Large intestine (tissue), 12 donors: ENCODE data around the gene SCRN1. TPM values are rescaled to one million over a fixed set of nuclear protein-coding genes. Genes with fewer than 3 reads are reported as not detected.

ENCODE experiments used
- DNase-seq, 2 donors: peaks; one replicate each; pipeline versions ENCODE4 v3.0.0 to v3.0.0-alpha.2; 2013
- H3K27ac ChIP-seq: one replicate; pipeline ENCODE4 v1.5.1; 2013; ENCODE audit warnings: low read length
- H3K27me3 ChIP-seq: 2 replicates; pipeline ENCODE4 v1.6.1; 2013; ENCODE audit warnings: low read length; ENCODE audit not compliant: control insufficient read depth, insufficient read depth
- H3K36me3 ChIP-seq: 2 replicates; pipeline ENCODE4 v1.6.1; 2013; ENCODE audit warnings: low read length; ENCODE audit not compliant: control insufficient read depth, insufficient read depth
- H3K4me1 ChIP-seq: one replicate; pipeline ENCODE4 v1.6.1; 2013; ENCODE audit warnings: low read length; ENCODE audit not compliant: control insufficient read depth, insufficient read depth
- H3K4me3 ChIP-seq: one replicate; pipeline ENCODE4 v1.5.1; 2013; ENCODE audit warnings: low read length
- H3K9me3 ChIP-seq: one replicate; pipeline ENCODE4 v1.6.1; 2013; ENCODE audit warnings: mild to moderate bottlenecking, low read depth, low read length, moderate library complexity; ENCODE audit not compliant: control insufficient read depth
- WGBS: methylation state at CpG from one replicate; pipeline ENCODE4 v1.1.5; 2013; ENCODE audit warnings: low lambda C conversion rate; ENCODE audit not compliant: insufficient coverage; 5-methylcytosine and 5-hydroxymethylcytosine counted together
- long read RNA-seq, 11 donors: transcript quantifications; one replicate each; lab custom pipeline, GENCODE V29; 2026
- polyA plus RNA-seq: library from polyadenylated mRNA; unstranded; fragments of 120-200 nt; gene quantifications from one replicate; pipeline ENCODE4 v1.2.1, GENCODE V29; 2013

SCRN1 gene
- 25.2 TPM for polyA plus RNA-seq
- long read RNA-seq, donor 1, full-length matches to known transcripts, result 5 of 5 reads
- long read RNA-seq, donor 1, partial matches to known transcripts, result 0 of 5 reads
- long read RNA-seq, donor 1, other reads (novel, unspliced or antisense), result 0 of 5 reads
- long read RNA-seq, donor 2, full-length matches to known transcripts, result 3 of 3 reads
- long read RNA-seq, donor 2, partial matches to known transcripts, result 0 of 3 reads
- long read RNA-seq, donor 2, other reads (novel, unspliced or antisense), result 0 of 3 reads
- long read RNA-seq, donor 3, full-length matches to known transcripts, result 2 of 2 reads
- long read RNA-seq, donor 3, partial matches to known transcripts, result 0 of 2 reads
- long read RNA-seq, donor 3, other reads (novel, unspliced or antisense), result 0 of 2 reads
- long read RNA-seq, donor 4, result 0 reads
- long read RNA-seq, donor 5, full-length matches to known transcripts, result 6 of 6 reads
- long read RNA-seq, donor 5, partial matches to known transcripts, result 0 of 6 reads
- long read RNA-seq, donor 5, other reads (novel, unspliced or antisense), result 0 of 6 reads
- long read RNA-seq, donor 6, full-length matches to known transcripts, result 8 of 8 reads
- long read RNA-seq, donor 6, partial matches to known transcripts, result 0 of 8 reads
- long read RNA-seq, donor 6, other reads (novel, unspliced or antisense), result 0 of 8 reads
- long read RNA-seq, donor 7, full-length matches to known transcripts, result 6 of 6 reads
- long read RNA-seq, donor 7, partial matches to known transcripts, result 0 of 6 reads
- long read RNA-seq, donor 7, other reads (novel, unspliced or antisense), result 0 of 6 reads
- long read RNA-seq, donor 8, full-length matches to known transcripts, result 4 of 4 reads
- long read RNA-seq, donor 8, partial matches to known transcripts, result 0 of 4 reads
- long read RNA-seq, donor 8, other reads (novel, unspliced or antisense), result 0 of 4 reads
- long read RNA-seq, donor 9, full-length matches to known transcripts, result 10 of 10 reads
- long read RNA-seq, donor 9, partial matches to known transcripts, result 0 of 10 reads
- long read RNA-seq, donor 9, other reads (novel, unspliced or antisense), result 0 of 10 reads
- long read RNA-seq, donor 10, full-length matches to known transcripts, result 10 of 10 reads
- long read RNA-seq, donor 10, partial matches to known transcripts, result 0 of 10 reads
- long read RNA-seq, donor 10, other reads (novel, unspliced or antisense), result 0 of 10 reads
- long read RNA-seq, donor 11, full-length matches to known transcripts, result 3 of 3 reads
- long read RNA-seq, donor 11, partial matches to known transcripts, result 0 of 3 reads
- long read RNA-seq, donor 11, other reads (novel, unspliced or antisense), result 0 of 3 reads

GRCh38 chr7:29989257-29989995 lies at the start of gene SCRN1:
Gene SCRN1 (minus strand): TSS chr7:29989801. CDS start chr7:29969067, 20,734 bp downstream.
- DNase-seq, result peak; percentile 9 to 69
- peaks cover 21% of the 10 kb centered on the region for H3K27me3 ChIP-seq
- H3K9me3 ChIP-seq, result peaks cover 5% of the 10 kb centered on the region
- H3K36me3 ChIP-seq, result no peaks in the 10 kb centered on the region
- WGBS, result no CpG with 5 or more reads among the region's 79 CpGs
- H3K4me3 ChIP-seq, result peak within 1 kb of the TSS; percentile 68
- peak within 1 kb of the TSS; percentile 52 for H3K27ac ChIP-seq
- H3K4me1 ChIP-seq, result peaks cover 4% of the 10 kb centered on the region

- WGBS, result 95% methylated on average over 3 of the region's 3 CpGs
- H3K36me3 ChIP-seq, result no peaks in the 10 kb centered on the region
- no peaks in the 10 kb centered on the region for H3K27me3 ChIP-seq
- H3K9me3 ChIP-seq, result no peaks in the 10 kb centered on the region
- no peak overlapping the region for H3K4me3 ChIP-seq
- H3K4me1 ChIP-seq, result peaks cover 3% of the 10 kb centered on the region
- no peak for DNase-seq
- H3K27ac ChIP-seq, result no peak overlapping the region
These were observed 48.8 kb upstream of the SCRN1 start for GRCh38 chr7:30038196-30038980.

- Histone ChIP-seq H3K9me3 (no peaks in the 10 kb centered on the region), H3K4me3 (no peak overlapping the region), H3K27ac (no peak overlapping the region), H3K36me3 (no peaks in the 10 kb centered on the region), H3K27me3 (no peaks in the 10 kb centered on the region), H3K4me1 (peaks cover 3% of the 10 kb centered on the region)
- DNase-seq, result no peak
- 83% methylated on average over 1 of the region's 2 CpGs for WGBS
These were observed 46.6 kb upstream of the SCRN1 start for GRCh38 chr7:30036220-30036619.

- no peak for DNase-seq
- Histone ChIP-seq H3K4me3 (no peak overlapping the region), H3K27ac (no peak overlapping the region), H3K27me3 (no peaks in the 10 kb centered on the region), H3K9me3 (no peaks in the 10 kb centered on the region), H3K36me3 (no peaks in the 10 kb centered on the region), H3K4me1 (peaks cover 3% of the 10 kb centered on the region)
- 100% methylated on average over 1 of the region's 3 CpGs for WGBS
These were observed 44.9 kb upstream of the SCRN1 start for GRCh38 chr7:30034501-30034900.

GRCh38 chr7:30032310-30033125 lies 42.9 kb upstream of the SCRN1 start:
- peak in 1 of 2 donors; percentile 24 for DNase-seq
- 38% methylated on average over 2 of the region's 4 CpGs for WGBS
- Histone ChIP-seq H3K4me3 (no peak overlapping the region), H3K27me3 (no peaks in the 10 kb centered on the region), H3K4me1 (peaks cover 3% of the 10 kb centered on the region), H3K36me3 (no peaks in the 10 kb centered on the region), H3K9me3 (no peaks in the 10 kb centered on the region), H3K27ac (no peak overlapping the region)

- WGBS, result 0% methylated on average over 2 of the region's 6 CpGs
- no peaks in the 10 kb centered on the region for H3K27me3 ChIP-seq
- H3K9me3 ChIP-seq, result no peaks in the 10 kb centered on the region
- no peaks in the 10 kb centered on the region for H3K36me3 ChIP-seq
- DNase-seq, result peak in 1 of 2 donors; percentile 31
- H3K4me3 ChIP-seq, result peak overlapping the region; percentile 65
- H3K4me1 ChIP-seq, result peaks cover 6% of the 10 kb centered on the region
- no peak overlapping the region for H3K27ac ChIP-seq
These were observed 40.1 kb upstream of the SCRN1 start for GRCh38 chr7:30029696-30030095.

- Histone ChIP-seq H3K4me3 (peak overlapping the region; percentile 65), H3K36me3 (no peaks in the 10 kb centered on the region), H3K9me3 (no peaks in the 10 kb centered on the region), H3K27me3 (no peaks in the 10 kb centered on the region), H3K4me1 (peaks cover 6% of the 10 kb centered on the region), H3K27ac (peak overlapping the region; percentile 52)
- WGBS, result 0% methylated on average over 2 of the region's 42 CpGs
- peak; percentile 56 to 84 for DNase-seq
These were observed 39.4 kb upstream of the SCRN1 start for GRCh38 chr7:30028749-30029635.

GRCh38 chr7:30028216-30028748 lies 38.7 kb upstream of the SCRN1 start, which contains the start of gene PLEKHA8:
Gene PLEKHA8 (plus strand): TSS chr7:30028412. CDS start chr7:30028763, 351 bp downstream.
- Histone ChIP-seq H3K4me1 (peaks cover 6% of the 10 kb centered on the region), H3K9me3 (no peaks in the 10 kb centered on the region), H3K27ac (peak within 1 kb of the TSS; percentile 74), H3K27me3 (no peaks in the 10 kb centered on the region), H3K36me3 (no peaks in the 10 kb centered on the region), H3K4me3 (peak within 1 kb of the TSS; percentile 65)
- WGBS, result no CpG with 5 or more reads among the region's 70 CpGs
- peak; percentile 83 to 94 for DNase-seq
